NB4 (cell line): ENCODE data around the gene PABPN1L.

Experiments
- POLR2A ChIP-seq: IDR thresholded peaks from 2 replicates; pipeline ENCODE4 v1.6.1; 2011; ENCODE audit warnings: mild to moderate bottlenecking; ENCODE audit not compliant: insufficient read length; ENCODE audit errors: extremely low read depth
- TF ChIP-seq, protein P1 (sequence below): IDR thresholded peaks from 2 replicates; pipeline ENCODE4 v1.6.1; 2011; ENCODE audit warnings: low read depth, low read length

DNA sequence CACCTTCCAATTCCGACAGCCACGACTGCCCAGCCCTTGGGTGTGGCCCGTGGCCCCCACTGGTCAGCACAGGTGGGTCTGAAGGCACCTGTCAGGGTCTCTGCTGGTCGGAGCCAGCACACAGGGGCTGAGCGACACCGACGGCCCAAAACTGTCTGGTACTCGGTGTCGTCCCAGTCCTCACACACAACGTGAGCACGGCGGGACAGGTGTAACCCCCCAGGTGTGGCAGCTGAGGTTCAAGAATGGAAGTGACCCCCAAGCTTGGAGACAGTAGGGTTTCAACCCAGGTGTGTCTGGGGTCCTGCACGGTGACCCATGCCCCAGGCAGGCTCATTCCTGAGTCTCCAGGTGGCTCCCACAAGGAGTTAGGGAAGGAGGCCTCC lies 10.7 kb downstream of the PABPN1L start:
- TF ChIP-seq, protein P1, sequence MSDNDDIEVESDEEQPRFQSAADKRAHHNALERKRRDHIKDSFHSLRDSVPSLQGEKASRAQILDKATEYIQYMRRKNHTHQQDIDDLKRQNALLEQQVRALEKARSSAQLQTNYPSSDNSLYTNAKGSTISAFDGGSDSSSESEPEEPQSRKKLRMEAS: no peak
- TF ChIP-seq POLR2A: no peak
